Activated naive CD8-positive, alpha-beta T cell (primary cell): Measurements from ENCODE around the gene GALR2.

Experiments
- H3K27ac Mint-ChIP-seq: one replicate; pipeline ENCODE4 v1.8.0; 2021; ENCODE audit warnings: mixed read lengths
- H3K27me3 Mint-ChIP-seq: one replicate; pipeline ENCODE4 v1.8.0; 2021; ENCODE audit warnings: mixed read lengths
- H3K36me3 Mint-ChIP-seq: one replicate; pipeline ENCODE4 v1.8.0; 2021; ENCODE audit warnings: mixed read lengths
- H3K4me1 Mint-ChIP-seq: one replicate; pipeline ENCODE4 v1.8.0; 2021; ENCODE audit warnings: low read depth, mixed read lengths
- H3K4me3 Mint-ChIP-seq: one replicate; pipeline ENCODE4 v1.8.0; 2021; ENCODE audit warnings: mild to moderate bottlenecking, mixed read lengths
- H3K9me3 Mint-ChIP-seq: one replicate; pipeline ENCODE4 v1.8.0; 2021; ENCODE audit warnings: low read depth, mixed read lengths

The GALR2 gene

GRCh38 chr17:76082326-76083251, 8.0 kb downstream of the GALR2 start:
- peaks cover 15% of the 10 kb centered on the region for H3K4me1 Mint-ChIP-seq
- no peaks in the 10 kb centered on the region for H3K9me3 Mint-ChIP-seq
- no peaks in the 10 kb centered on the region for H3K27me3 Mint-ChIP-seq
- H3K4me3 Mint-ChIP-seq, result no peak overlapping the region
- no peaks in the 10 kb centered on the region for H3K36me3 Mint-ChIP-seq
- H3K27ac Mint-ChIP-seq, result no peak overlapping the region

- Mint-ChIP-seq H3K4me1 (peaks cover 10% of the 10 kb centered on the region), H3K4me3 (no peak overlapping the region), H3K36me3 (no peaks in the 10 kb centered on the region), H3K9me3 (no peaks in the 10 kb centered on the region), H3K27me3 (no peaks in the 10 kb centered on the region), H3K27ac (no peak overlapping the region)
Observed at GRCh38 chr17:76083536-76084182, 9.1 kb downstream of the GALR2 start.

GRCh38 chr17:76085066-76085730, 10.6 kb downstream of the GALR2 start:
- H3K4me3 Mint-ChIP-seq, result no peak overlapping the region
- H3K27ac Mint-ChIP-seq, result no peak overlapping the region
- H3K4me1 Mint-ChIP-seq, result no peaks in the 10 kb centered on the region
- no peaks in the 10 kb centered on the region for H3K36me3 Mint-ChIP-seq
- no peaks in the 10 kb centered on the region for H3K9me3 Mint-ChIP-seq
- no peaks in the 10 kb centered on the region for H3K27me3 Mint-ChIP-seq

GRCh38 chr17:76085731-76086366, 11.3 kb downstream of the GALR2 start:
- no peak overlapping the region for H3K4me3 Mint-ChIP-seq
- H3K4me1 Mint-ChIP-seq, result no peaks in the 10 kb centered on the region
- H3K27ac Mint-ChIP-seq, result no peak overlapping the region
- no peaks in the 10 kb centered on the region for H3K9me3 Mint-ChIP-seq
- no peaks in the 10 kb centered on the region for H3K27me3 Mint-ChIP-seq
- H3K36me3 Mint-ChIP-seq, result no peaks in the 10 kb centered on the region

GRCh38 chr17:76086384-76086783, 11.8 kb downstream of the GALR2 start:
- no peak overlapping the region for H3K27ac Mint-ChIP-seq
- H3K4me3 Mint-ChIP-seq, result no peak overlapping the region
- no peaks in the 10 kb centered on the region for H3K36me3 Mint-ChIP-seq
- no peaks in the 10 kb centered on the region for H3K27me3 Mint-ChIP-seq
- H3K4me1 Mint-ChIP-seq, result no peaks in the 10 kb centered on the region
- no peaks in the 10 kb centered on the region for H3K9me3 Mint-ChIP-seq

GRCh38 chr17:76087531-76087930, 12.9 kb downstream of the GALR2 start:
- no peak overlapping the region for H3K27ac Mint-ChIP-seq
- no peak overlapping the region for H3K4me3 Mint-ChIP-seq
- H3K9me3 Mint-ChIP-seq, result no peaks in the 10 kb centered on the region
- H3K36me3 Mint-ChIP-seq, result no peaks in the 10 kb centered on the region
- H3K27me3 Mint-ChIP-seq, result no peaks in the 10 kb centered on the region
- H3K4me1 Mint-ChIP-seq, result peaks cover 4% of the 10 kb centered on the region

- Mint-ChIP-seq H3K9me3 (no peaks in the 10 kb centered on the region), H3K27ac (no peak overlapping the region), H3K27me3 (no peaks in the 10 kb centered on the region), H3K4me3 (no peak overlapping the region), H3K4me1 (peaks cover 4% of the 10 kb centered on the region), H3K36me3 (no peaks in the 10 kb centered on the region)
Observed at GRCh38 chr17:76088041-76088867, 13.7 kb downstream of the GALR2 start.

GRCh38 chr17:76088868-76089576, 14.4 kb downstream of the GALR2 start:
- peaks cover 4% of the 10 kb centered on the region for H3K4me1 Mint-ChIP-seq
- no peak overlapping the region for H3K27ac Mint-ChIP-seq
- no peak overlapping the region for H3K4me3 Mint-ChIP-seq
- no peaks in the 10 kb centered on the region for H3K36me3 Mint-ChIP-seq
- H3K9me3 Mint-ChIP-seq, result no peaks in the 10 kb centered on the region
- no peaks in the 10 kb centered on the region for H3K27me3 Mint-ChIP-seq

GRCh38 chr17:76089680-76090516, 15.3 kb downstream of the GALR2 start:
- H3K27ac Mint-ChIP-seq, result no peak overlapping the region
- H3K36me3 Mint-ChIP-seq, result no peaks in the 10 kb centered on the region
- H3K4me1 Mint-ChIP-seq, result peaks cover 4% of the 10 kb centered on the region
- no peaks in the 10 kb centered on the region for H3K27me3 Mint-ChIP-seq
- H3K9me3 Mint-ChIP-seq, result no peaks in the 10 kb centered on the region
- H3K4me3 Mint-ChIP-seq, result no peak overlapping the region

GRCh38 chr17:76090517-76091129, 16.0 kb downstream of the GALR2 start:
- Mint-ChIP-seq H3K4me1 (peaks cover 4% of the 10 kb centered on the region), H3K4me3 (no peak overlapping the region), H3K9me3 (no peaks in the 10 kb centered on the region), H3K27ac (no peak overlapping the region), H3K27me3 (no peaks in the 10 kb centered on the region), H3K36me3 (no peaks in the 10 kb centered on the region)

GRCh38 chr17:76091526-76092286, 17.1 kb downstream of the GALR2 start:
- Mint-ChIP-seq H3K36me3 (peaks cover 2% of the 10 kb centered on the region), H3K27ac (peak overlapping the region; percentile 90), H3K9me3 (no peaks in the 10 kb centered on the region), H3K4me3 (peak overlapping the region; percentile 61), H3K27me3 (no peaks in the 10 kb centered on the region), H3K4me1 (peaks cover 4% of the 10 kb centered on the region)
